AG08396 (cell line): Measurements from ENCODE around the gene PDE7B.

Experiments
- DNase-seq: peaks from one replicate; pipeline ENCODE4 v3.0.0; 2012; ENCODE audit warnings: low spot score, mixed read lengths

PDE7B gene

DNA sequence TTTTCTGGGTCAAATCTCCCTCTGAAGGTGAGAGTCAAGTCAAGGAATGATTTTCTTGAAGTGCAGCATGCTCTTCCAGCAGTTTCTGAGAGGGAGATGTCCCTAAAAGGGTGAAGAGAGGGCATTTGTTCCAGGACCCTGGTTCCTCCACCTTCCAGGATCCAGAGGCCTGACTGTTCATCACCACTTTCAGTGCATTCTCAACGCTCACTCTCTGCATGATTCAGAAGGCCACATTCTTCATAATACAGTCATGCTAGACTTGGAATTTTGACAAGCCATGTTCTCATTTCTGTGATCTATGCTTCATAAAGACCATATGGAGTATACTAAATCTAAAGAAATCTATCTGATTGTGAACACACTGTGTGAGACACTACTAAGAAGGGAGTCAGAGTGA, 85.1 kb downstream of the PDE7B start:
- peak; percentile 68 for DNase-seq

DNA sequence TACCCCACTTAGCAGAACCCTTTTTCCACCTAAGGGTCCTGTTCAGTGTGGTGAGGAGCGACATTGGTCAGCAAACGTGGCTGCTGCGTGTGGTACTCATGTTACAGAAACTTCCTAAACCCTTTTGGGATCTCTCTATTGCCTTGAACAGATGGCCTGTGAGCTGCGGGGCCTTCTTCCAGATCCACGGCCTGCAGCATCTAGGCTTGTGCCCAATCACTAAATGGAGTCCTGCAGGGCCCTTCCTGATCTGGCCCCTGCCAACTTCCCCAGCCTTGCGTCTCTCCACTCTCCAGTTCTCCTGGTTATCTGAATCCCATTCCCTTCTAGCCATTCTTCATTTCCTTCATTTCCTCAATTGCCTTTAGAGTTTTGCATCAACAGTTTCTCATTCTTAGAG, 85.6 kb downstream of the PDE7B start:
- no peak for DNase-seq

DNA sequence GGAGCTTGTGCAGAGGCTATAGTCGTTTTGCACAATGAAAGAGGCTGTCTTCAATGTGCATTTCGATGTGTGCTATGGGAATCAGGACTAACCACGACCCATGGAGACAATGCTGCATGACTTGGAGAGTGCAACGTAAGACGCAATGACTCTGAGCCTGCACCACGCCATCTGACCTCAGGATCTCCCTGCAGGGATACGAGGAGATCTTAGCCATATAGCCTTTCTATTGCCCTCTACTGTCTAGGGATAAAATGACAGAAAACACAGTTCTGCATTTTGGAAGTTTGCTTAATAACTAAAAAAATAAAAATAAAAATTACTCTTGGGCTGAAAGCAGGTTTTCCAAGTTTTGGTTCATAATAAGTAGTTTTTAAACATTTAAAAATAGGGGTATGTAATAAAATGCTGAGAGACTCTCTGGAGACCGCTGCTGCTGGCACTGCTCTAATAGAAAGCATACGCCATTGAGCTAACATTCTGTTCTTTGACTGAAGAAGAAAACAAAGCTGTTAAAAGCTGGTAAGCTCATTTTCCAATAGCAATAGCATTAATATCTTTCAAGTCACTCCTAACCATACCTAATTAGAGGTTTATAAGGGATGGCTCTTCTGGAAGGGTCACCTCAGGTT, 87.2 kb downstream of the PDE7B start:
- peak; percentile 26 for DNase-seq

DNA sequence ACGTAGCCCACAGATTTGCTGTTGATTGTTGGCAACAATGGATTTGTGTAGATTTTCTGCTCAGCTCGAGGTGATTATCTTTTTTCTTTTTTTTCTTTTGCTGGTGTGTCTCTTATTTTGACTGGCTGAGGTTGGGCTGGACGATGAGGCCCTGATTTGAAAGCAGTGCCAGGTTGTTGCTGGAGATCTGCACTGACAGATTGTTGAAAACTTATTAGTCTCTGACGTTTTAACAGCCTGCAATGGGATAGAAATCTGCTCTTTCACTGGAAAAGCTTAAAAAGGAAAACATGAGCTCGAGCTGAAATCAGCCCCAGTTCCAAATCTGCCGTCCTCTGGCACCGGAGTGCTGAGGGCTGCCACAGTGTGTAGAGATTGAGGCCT, 87.7 kb downstream of the PDE7B start:
- no peak for DNase-seq

DNA sequence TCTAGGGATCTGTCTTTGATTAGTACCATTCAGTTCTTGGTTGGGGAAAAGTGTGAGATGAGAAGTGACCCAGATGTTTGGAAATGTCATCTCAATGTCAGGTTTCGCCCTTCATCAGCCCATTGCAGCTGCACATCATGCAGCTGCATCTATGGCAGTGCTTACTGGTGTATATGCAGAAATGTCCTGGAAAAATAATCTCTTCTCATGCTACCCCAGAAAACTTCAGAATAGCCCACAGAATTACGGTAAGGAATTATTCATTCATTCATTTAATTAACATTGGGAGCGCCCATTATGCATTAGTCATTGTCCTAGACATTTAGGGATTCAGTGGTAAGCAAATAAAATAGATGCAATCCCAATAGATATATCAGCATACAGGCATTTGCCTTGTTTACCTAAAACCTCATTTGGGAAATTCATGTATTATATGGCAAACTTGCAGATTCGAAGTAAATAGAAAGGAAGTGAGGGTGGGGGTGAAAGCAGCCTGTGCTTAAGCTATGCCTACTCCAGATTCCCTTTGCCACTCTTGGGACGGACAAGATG, 89.2 kb downstream of the PDE7B start:
- DNase-seq = no peak

DNA sequence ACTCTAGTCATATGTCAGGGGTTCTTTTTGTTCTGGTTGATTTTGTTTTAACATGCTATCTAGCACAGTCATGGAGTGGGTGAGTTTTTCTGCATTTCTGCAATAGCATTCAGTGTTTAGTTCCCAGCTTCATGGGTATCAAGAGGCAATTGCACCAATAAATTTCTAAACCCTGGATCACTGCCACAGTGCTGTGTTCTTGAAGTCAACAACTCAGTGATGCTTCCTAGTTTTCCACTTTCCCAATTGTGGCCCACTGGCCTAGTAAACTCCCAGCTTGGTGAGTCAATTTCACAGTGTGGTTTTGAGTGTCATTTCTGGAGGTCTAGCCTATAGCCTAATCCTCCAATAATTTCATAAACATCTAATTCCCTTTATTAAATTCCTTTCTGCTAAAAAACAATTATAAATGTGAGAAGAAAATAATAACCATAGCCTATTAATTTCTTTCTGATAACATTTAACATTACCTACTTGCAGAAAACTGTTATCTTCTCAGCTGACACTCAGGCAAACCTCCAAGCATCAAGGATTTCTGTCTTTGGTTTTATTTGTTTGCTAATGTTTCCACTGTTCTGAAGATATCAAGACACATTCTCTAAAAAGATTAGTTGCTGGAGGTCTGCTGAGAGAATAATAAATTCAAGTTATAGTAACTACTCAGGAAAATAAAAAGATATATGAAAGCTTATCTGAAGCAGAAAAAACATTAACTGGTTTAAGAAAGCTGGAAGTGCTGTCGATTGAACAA, 89.9 kb downstream of the PDE7B start:
- no peak for DNase-seq

DNA sequence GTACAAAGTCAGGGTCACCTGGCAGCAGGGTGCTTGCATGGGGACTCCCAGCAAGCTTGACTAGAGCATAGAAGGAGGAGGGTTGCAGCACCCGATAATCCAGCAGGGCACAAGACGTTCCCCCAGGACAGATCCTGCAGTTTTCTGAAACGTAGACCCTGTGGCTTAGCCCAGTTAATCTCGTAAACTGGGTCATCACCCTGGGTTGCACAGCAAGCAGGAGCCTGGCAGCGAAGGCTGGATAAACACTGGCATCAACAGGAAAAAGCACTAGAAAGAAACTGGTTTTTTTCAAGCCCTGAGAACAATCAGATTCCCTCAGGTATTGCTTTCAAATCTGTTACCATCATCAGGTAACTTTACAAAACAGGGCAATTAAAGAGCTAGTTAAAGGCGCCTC, 92.6 kb downstream of the PDE7B start:
- no peak for DNase-seq

DNA sequence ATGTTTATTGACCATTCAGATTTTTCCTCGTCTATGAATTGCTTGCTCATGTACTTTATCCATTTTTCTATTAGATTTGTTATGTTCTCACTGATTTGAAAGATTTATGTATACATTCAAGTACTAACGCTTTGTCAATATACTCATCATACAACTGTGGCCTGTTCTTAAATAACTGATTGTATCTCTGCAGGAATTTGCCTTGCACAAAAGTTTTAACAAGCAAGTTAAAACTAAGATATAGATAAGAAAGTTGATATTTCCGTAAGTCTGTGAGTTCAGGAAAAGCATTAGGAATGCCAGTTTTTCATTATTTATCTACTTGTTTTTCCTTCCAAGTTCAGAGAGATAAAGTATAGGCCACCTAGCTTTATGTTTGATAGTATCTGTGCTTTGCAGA, 95.2 kb downstream of the PDE7B start:
- DNase-seq = no peak

DNA sequence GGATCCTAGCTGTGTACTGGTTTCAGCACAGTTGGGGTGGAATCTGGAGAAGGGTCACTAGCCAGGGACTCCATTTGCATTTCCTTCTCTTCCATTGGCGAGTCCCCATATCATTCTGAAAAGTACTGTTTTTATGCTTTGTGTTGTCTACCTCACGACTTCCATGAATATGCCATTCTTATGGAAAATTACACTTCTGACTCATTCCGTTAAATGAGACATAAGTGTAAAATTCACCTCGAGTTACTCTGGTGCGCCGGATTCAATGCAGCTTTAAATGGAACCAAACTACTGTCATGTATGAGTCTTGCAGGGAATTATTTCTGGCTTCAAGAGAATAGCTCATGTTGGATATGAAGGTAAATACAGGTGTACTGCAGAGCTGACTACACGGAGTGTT, 99.2 kb downstream of the PDE7B start:
- DNase-seq = no peak

DNA sequence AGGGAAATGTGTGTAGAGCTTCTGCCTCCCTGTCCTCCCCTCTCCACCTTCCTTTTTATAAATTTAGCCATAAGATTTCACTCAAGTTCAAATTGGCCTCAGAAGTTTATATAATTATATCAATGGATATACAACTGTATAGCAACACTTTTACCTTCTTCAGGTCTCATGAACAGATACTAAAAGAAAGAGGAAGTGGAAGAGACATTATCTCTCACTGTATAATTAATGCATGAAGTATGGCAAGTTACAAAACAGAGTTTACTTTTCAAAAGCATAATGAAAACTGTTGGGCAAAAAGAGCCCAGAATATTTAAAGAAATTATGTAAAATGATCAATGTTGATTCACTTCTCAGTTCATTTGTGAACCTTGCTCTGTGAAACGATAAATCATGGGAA, 99.7 kb downstream of the PDE7B start:
- DNase-seq = no peak

DNA sequence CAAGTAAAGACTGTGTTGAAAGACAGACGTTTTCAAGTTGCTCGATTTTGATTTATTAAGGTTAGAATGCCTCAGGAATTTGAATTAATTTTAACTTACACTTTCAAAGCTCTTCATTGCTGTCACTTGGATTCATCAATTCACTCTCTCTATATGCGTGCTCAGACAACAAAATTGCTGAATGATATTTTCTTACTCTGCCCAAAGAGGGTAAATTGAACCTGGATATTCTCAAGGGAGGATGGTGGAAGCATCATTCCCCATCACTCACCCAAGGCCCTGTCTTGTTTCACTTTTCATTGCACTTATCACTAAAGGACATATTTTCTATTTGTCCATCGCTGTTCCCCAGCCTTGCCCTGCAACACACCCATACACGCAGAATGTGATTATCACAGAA, 102.3 kb downstream of the PDE7B start:
- no peak for DNase-seq

DNA sequence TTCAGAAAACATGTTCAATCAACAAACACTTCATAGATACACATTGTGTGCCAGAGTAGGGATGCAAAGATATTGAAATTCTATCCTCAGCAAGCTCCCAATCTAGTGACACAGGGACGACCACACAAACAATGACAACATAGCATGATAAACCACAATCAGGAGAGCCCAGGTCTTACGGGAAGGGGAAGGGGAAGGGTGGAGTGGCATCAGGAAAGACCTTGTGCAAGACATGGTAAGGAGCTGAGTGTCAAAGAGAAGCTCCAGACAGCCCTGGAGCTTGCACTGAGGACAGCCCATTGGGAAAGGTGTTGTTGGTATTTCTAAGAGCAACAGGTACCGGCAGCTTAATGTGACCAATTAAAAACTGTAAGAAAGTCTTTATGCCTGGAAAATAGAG, 103.6 kb downstream of the PDE7B start:
- no peak for DNase-seq

DNA sequence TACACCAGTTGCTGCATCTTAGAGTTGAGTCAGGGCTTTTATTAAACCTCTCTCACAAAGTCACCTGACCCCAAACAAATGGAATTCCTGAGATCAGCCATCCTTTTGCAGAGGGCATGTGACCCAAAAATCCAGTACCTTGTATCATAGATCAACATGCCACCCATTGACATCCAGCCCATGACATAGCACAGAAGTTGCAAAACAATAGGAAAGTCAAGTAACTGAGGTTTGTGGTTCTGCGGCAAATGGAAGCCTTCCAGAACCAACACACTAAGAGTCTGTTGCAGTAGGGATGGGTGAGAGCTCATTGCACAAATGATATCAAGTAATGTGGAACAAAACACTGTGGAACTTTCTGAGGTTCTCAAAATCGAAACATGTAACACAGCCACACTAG, 111.2 kb downstream of the PDE7B start:
- DNase-seq = peak; percentile 9

DNA sequence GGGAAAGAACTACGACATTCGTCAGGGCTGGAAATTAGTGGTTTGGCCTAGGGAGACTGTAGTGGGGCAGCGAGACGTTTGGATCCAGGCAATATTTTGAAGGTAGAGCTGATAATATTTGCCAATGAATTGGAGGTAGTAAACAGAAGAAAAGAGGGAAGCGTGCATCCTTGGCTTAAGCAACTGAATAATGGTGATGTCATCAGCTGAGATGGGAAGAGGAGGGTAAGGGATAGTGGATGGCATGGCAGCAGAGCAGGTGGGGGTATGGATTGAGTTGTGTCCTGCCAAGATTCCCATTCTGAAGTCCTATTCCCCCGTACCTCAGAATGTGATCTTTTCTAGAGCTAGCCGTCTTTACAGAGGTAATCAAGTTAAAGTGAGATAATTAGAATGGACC, 119.2 kb downstream of the PDE7B start:
- DNase-seq = no peak

DNA sequence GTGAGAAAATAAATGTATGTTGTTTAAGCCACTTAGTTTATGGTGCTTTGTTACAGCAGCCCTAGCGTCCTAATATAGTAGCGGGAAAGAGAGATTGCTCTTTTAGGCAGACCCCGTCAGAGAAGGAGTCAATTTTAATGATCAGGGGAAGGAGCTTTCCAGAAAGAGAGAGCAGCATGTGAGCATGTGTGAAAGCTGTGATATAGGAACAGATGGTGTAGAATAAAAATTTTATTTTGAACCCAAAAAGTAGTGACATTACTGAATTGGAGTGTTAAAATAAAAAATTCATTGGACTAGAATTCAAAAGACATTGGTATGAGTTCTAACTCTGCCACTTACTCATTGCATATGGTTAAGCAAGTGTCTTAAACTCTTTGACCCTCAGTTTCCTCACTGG, 119.8 kb downstream of the PDE7B start:
- no peak for DNase-seq

DNA sequence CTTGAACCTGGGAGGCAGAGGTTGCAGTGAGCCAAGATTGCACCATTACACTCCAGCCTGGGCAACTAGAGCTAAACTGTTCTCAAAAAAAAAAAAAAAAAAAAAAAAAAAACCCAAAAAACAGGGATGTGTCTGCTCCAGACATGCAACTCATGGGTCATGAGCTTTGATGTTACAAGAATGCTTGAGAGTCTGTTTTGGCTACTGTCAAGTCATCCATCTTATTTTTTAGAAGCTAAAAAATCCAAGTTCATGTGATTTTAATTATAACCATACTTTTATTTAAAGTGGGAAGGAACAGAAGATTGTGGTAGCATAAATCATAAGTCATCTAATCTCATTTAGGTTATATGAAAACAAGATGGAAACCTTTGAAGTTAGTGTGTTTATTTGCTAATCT, 120.6 kb downstream of the PDE7B start:
- DNase-seq = no peak

DNA sequence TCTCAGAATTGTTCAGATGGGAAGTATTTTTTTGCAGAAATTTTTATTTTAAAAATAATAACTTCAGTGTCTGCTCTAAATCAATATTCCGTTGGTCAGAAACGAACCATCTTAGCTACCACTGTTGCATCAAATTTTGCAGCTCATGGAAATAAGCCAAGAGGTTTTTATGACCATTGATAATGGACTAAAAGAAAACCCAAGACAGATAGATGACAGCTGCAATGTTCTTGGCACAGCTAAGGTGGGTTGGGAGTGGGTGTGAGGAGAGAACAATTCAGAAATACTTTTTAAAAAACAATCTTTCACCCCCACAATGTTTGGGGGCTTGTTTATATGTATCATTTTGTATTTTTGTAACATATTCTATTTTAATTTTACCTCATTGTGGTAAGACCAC, 121.1 kb downstream of the PDE7B start:
- DNase-seq = no peak

DNA sequence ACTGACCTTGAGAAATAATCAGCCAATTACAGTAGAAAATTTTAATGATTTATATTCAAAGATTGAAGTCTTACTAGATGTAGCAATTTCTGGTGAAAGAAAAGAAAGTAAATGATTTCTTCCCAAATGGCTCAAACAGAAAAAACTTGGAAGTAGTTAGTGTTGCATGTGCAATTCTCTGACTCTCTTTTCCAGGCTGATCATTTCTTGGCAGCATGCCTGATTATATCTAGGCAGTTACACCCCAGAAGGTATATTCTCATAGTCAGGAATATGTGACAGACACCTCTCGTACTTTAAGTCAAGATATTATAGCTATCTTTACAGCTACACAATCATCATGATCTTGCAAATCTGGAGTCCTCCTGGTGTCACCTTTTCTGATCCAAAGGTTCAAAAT, 122.9 kb downstream of the PDE7B start:
- no peak for DNase-seq

DNA sequence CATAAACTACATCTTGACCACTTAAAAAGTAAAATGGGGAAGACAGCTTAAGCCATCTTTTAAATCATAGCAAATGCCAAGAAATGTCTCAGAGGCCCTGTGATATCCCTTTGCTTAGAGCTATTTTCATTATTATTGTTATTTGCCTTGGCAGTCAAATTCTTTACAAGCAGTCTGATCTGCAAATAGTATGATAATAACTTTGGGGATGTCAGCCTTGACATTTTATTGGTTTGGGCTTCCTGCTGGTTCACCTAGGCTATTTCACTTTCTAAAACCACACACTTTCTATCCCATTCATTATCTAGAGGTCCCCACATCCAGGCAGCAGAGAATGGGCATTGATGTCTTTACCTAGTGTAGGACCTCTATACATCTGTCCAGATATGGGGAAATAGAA, 125.1 kb downstream of the PDE7B start:
- no peak for DNase-seq

DNA sequence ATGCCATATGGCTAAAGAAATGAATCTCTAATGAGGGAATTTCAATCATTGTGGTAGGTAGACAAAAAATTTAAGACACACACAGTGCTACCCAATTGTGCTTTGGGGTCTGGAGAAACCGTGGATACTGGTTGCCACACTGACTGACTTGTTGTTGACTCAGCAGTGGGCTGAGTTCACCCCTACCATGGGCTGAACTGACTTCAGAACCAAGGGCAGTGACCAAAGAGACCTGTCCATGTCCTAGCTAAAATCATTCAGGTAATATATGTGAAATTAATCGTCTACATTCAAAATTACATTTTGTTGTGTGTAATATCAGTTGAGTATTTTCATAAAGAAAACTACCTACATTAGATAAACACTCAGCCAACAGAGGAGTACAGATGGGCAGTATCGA, 131.6 kb downstream of the PDE7B start:
- no peak for DNase-seq

DNA sequence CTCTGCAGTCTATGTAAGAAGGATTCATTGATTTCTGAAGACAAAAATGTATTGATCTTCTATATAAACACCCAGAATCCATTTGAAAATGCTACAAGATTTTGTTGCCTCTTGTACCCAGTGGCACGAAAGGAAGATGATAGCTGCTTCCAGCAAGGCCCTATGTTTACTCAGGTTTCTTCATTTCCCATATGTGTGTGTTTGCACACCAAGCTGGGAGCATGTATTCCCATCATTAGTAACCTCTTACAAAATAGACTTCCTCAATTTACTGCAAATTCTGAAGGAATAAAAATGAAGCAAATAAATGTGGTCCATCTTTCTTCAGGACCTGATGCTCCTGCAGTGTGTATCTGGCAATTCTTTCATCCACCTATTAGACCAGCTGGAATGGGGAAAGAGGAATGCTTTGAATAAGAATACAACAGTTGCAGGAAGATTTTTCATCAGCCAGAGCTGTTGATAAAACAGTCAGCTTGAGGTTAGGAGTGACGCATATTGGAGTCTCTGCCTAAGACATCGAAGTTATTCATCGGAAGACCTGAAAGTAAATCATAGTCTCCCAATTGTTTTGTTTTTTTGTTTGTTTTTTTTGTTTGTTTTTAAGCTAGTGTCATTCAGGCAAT, 132.3 kb downstream of the PDE7B start:
- DNase-seq = no peak

DNA sequence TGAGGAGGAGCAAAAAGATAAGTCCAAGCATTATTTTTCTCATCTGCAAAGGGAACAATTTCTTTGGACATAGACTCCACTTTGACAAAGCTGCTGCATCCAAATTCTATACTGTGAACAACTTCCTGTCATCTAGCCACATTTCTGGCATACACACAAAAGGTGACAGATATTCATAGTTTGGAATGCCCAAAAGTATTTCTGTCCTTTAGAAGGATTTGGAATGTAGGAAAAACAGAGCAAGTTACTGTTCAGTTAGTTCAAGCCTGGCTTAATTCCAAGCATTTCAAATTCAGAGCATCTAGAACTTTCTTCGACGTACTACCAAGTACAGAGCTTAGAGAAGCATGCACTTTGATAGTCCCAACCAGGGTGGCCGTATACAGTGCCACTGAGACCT, 134.0 kb downstream of the PDE7B start:
- no peak for DNase-seq

DNA sequence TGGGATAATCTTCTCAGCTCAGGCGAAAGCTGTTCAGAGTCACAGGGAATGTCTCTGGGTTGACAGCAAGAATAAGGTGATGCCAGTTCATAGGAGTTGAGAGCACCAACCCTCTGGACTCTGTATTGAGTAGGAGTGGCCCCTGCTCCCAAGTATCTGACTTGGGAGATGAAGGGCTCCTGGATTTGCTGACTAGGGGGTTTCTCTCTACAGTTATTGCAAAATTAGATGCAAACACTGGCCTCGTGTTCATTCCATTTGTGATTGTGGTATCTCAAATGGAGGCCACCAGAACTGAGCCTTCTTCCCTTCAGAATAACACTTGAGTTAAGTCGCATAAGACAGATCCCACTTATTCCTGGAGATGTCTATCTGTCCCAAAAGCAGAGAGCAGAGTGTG, 135.7 kb downstream of the PDE7B start:
- no peak for DNase-seq
